LoVo (cell line): ENCODE measurements around the gene CNPY2.
"Not testable (repeated sequence)": the region's sequence is repeated elsewhere in the genome, so short reads cannot be mapped to it uniquely, and the experiment has no call there.

Experiments
- DNase-seq: peaks from one replicate; pipeline ENCODE4 v3.0.0-alpha.2; 2016; ENCODE audit warnings: low spot score

CNPY2 gene

DNA sequence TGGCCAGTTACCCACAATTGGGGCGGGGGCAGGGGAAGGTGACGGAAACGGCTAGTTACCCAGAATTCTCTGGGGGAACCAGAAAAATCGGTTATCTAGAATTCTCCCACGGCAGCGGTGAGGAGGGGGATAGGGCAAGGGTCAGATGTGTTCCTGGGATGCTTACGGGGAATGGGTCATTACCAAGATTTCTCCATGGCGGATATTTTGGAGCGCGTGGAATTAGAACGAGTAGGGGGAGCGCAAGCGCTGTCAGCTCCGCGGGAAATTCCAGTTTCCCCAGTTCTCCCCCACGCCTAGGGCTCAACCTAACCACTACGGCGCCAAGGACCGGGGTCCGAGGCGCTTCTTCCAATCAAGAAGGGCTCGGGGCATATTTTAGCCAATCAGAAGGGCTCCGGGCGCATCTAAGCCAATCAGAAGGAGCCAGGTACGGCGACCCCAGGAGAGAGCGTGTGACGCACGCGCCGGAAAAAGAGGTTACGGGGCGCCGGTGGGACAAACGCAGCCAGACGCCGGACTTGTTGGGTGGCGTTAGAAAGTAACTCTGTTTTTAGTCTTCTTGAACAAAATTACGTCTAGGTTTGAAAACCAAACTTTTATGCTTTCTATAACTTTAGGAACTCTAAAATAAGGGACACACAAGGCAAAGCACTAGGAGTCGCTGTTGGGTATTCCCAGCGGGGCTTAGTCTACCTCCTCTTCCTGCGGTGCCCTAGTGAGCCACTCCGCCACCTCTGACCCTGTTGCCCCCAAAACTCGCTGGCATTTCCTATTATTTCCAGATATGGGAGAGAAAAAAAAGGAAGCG is 18.1 kb upstream of the CNPY2 start, which contains the start of gene PAN2:
Gene PAN2, minus strand, starts transcription at position 322 of the 811 bp plus-strand sequence. CDS start 906 bp downstream, outside the sequence.
- peak; percentile 100 for DNase-seq

DNA sequence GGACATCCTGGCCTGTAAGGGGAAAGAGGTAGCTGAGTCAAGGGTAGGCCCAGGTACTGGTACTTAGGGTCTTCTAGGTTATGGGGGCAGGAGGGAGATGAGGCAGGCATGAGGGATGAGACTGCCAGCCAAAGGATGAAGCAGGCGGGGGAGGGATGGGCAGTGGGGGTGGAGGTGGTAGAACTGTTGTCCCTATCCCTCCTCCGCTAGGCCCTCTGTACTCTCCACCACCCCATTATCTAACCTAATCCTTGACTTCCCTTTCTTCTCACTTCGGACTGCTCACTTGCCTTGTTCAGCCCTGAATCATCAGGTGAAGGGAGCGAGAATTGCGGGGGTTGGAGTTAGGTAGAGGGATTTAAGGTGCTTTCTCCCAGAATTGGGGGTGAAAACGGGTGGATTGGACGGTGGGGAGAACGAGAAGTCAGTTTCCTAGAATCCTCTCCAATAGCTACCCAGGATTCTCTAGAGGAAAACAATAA is 17.4 kb upstream of the CNPY2 start:
- no peak for DNase-seq

DNA sequence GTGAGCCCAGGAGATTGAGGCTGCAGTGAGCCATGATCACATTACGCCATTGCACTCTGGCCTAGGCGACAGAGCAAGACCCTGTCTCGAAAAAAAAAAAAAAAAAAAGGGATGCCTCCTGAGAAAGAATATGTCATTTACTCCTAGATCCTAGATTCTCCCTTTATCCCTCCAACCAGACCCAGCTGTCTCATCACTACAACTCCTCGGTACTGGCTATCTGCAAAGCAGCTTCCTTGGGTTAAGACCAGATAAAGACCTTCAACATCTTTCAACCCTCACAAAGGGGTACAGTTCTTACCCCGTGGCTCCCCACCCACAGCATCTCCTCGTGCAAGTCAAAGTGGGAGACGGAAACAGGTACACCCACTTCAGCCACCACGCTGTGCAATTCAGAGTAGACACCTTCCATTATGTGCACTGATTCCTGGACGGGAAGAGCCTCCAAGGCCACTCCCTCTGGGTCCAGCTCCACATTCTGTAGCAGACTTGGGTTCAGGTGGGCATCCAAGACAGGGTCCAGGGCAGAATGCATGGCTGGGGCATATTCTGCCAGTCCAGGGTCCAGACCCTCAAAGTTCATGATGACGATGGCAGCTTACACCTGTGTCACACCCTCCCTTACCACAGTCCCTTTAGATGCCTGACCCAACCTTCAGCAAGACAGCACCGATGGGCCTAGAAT is 16.9 kb upstream of the CNPY2 start:
- no peak for DNase-seq

DNA sequence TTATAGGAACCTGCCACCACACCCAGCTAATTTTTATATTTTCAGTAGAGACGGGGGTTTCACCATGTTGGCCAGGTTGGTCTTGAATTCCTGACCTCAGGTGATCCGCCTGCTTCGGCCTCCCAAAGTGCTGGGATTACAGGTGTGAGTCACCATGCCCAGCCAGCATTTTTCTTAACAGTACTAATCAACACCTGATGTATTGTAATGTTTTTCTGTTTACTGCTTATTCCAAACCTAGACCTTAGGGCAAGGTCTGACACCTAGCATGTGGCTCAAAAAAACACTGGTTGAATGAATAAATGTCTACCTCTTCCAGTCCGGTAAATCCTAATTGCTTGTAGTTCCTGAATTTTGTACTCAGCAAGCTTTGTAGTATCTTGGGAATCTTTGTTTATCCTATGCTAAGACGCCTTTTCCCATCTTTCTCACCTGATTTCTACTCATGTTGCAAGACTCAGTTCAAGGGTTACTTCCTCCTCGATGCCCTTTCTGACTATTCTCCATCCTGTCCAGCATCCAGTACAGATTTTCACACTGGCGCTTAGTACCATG is 15.2 kb upstream of the CNPY2 start:
- DNase-seq, result no peak

DNA sequence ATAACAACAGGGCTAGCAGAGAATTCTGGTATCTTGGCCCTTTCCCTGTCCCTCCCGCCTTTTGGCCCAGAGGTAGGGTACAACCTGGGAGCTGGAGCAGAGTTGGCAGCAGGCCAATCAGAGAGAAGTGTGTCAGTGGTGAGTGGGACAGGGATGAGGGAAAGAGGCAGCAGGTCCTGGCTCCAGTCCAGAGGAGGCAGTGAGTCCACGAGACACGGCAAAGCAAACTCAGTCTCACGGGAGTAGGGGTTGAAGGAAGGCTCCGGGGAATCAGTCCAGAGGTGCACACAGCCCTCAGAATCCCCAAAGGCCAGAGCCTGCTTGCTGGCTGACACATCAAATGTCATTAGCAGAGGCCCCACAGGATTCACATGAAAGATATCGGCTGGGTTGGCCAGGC is 10.7 kb upstream of the CNPY2 start:
- DNase-seq, result no peak

DNA sequence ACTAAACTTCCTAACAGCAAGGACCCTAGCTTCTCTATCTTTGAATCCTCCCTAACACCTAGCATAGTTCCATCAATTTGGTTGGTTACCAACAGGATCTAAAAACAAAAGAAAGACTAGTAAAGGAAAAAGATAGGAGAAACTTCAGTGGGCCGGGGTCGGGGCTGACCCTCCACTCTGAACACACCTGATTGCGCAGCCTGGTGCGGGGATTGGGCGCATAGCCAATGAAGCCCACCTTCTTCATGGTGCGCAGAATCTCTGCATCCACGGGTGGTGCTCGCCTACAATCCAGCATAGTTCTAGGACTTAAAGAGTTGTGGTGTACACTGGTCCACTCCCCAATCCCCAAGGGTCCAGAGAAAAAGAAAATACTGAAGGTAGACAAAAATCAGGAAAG is 10.3 kb upstream of the CNPY2 start:
- no peak for DNase-seq

DNA sequence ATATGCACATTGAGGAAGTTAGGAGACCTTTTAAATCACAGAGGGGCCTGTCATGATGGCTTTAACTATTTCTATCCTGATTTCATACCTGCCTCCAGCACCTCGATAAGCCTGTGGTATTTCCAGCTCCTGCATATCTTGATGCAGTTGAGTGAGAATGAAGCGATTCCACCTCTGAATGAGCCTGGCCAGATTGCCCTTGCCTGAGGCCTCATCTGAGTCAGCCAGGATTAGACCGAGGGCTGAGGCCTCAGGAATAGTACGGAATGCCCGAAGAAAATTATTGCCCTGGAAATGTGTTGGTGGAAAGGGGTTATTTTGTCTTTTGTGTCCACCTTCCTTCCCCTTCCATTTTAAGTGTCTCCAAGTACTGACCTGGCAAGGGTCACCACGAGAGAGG is 8.4 kb upstream of the CNPY2 start:
- DNase-seq, result no peak

DNA sequence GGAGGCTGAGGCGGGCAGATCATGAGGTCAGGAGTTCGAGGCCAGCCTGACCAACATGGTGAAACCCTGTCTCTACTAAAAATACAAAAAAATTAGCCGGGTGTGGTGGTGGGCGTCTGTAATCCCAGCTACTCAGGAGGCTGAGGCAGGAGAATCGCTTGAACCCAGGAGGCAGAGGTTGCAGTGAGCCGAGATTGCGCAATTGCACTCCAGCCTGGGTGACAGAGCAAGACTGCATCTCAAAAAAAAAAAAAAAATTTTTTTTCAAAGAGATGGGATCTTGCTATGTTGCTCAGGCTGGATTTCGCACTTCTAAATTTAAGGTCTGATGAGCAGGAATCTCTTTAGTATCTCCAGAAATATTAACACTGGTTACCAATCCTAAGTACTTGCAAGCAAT is 5.8 kb upstream of the CNPY2 start:
- not testable (repeated sequence) for DNase-seq

DNA sequence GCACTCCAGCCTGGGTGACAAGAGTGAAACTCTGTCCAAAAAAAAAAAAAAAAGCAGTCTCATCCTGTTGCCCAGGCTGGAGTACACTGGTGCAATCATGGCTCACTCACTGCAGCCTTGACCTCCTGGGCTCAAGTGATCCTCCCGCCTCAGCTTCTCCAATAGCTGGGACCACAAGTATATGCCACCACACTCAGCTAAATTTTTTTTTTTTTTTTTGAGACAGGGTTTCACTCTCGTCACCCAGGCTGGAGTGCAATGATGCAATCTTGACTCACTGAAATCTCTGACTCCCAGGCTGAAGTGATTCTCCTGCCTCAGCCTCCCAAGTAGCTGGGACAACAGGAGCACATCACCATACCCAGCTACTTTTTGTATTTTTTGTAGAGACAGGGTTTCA is 5.2 kb upstream of the CNPY2 start:
- no peak for DNase-seq

DNA sequence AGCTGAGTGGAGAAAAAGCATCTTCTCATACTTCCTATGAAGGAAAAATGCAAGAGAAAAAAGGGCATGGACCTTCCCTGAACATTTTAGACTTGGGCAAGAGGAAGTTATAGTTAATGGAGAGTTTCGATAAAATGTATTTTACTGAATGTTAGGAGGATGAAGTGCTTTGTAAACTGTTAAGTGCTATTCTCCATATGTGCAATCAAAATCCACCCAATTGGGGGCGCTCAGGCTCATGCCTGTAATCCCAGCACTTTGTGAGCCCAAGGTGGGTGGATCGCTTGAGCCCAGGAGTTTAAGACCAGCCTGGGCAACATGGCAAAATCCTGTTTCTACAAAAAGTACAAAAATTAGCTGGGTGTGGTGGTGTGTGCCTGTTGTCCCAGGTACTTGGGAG is 1.9 kb upstream of the CNPY2 start:
- no peak for DNase-seq

DNA sequence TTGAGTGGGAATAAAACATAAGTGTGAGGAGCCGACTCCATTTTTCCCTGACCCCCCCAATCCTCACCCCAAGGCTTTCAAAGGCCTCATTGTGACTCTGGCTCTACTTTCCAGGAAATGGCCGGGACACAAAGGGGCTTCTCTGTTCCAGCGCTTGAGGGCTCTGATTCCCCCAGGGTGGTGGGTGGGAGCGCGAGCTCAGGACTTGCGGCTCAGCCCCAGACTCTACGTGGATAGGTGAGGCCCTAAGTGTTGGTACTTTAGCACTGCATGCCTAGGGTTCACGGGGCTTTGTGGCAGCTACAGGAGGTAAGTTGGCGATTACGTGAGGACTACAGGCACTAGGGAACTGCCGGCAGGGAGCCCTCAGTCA is 553 bp downstream of the CNPY2 start:
- no peak for DNase-seq

DNA sequence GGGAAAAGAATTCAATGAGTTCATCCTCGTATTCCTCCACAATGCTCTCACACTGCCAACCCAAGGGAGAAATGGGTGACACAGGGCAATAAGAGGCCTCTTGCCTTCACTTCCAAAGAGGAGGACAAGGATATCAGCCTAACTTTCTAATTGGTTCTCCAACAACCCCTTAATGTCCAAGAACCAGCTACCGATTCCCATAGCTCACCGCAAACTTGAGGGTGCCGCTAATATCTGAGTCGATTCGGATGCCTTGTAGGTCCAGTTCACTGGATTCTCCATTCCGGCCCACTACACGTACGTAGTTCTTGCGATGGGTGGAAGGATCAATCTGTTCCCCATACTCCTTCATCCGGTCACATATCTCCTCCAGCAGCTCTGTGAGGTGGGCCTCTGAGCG is 4.8 kb downstream of the CNPY2 start:
- DNase-seq, result no peak

DNA sequence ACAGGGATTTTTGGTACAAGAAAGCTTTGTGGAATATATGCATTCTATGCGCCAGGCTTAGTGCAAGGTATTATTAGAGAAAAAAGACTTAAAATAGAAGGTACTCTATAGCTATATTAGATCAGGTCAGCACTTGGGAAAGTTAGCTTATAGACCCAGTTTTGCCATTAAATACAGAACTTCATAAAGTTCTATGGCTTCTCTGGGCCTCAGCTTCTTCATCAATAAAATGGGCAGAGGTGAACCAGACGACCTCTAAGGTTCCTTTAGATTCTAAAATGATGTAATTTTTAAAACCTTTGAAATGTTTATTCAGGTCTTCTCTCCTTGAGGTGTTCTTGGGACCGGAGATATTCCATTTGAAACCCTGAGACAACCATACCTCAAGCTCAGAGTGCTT is 7.1 kb downstream of the CNPY2 start:
- no peak for DNase-seq

DNA sequence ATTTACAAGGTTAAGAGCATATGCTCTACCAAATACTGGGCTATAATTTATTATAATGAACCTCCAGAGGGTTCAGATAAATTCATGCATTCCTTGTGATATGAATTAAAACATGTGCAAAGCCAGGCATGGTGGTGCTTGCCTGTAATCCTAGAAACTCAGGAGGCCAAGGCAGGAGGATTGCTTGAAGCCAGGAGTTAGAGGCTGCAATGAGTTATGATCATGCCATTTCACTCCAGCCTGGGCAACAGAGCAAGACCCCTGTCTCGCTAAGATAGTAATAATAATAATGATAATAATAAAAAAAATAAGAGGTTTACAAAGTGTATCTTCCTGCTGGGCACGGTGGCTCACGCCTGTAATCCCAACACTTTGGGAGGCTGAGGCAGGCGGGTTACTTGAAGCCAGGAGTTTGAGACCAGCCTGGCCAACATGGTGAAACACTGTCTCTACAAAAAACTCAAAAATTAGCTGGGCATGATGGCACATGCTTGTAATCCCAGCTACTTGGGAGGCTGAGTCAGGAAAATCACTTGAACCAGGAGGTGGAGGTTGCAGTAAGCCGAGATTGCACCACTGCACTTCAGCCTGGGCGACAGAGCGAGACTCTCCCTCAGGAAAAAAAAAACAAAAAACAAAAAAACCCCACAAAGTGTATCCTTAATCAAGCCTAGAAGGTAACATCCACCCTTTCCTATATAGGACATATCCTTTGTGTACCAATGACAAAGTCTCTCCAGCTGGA is 8.4 kb downstream of the CNPY2 start:
- DNase-seq, result no peak

DNA sequence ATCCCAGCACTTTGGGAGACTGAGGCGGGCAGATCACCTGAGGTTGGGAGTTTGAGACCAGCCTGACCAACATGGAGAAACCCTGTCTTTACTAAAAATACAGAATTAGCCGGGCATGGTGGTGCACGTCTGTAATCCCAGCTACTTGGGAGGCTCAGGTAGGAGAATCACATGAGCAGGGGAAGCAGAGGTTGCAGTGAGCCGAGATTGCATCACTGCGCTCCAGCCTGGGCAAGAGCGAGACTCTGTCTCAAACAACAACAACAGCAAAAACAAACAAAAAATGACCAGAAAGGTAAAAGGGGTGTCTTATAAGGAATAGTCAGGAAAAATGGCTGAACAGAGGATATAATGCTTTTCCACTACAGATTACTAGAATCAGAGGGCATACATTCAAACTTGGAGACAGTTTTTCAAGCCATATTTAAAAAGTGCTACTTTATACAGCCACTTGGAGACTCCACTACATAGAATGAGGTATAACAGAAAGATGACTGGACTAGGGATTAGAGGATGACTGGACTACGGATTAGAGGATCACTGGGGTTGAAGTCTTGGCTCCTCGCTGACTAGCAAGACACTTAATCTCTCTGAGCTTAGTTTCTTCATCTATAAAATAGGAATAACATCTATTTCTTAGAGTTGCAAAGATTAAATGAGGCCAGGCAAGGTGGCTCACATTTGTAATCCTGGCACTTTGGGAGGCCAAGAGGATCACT is 10.8 kb downstream of the CNPY2 start:
- no peak for DNase-seq

DNA sequence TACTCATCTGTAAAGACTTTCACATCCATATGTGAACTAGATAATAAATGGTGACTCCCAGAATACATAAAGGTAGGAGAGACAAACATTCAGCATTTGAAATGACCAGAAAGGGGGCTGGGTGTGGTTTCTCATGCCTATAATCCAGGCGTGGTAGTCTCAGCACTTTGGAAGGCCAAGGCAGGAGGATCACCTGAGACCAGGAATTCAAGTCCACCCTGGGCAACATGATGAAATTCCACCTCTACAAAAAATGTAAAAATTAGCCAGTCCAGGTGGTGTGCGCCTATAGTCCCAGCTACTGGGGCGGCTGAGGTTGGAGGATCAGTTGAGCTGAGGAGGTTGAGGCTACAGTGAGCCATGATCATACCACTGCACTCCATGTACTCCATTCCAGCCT is 11.5 kb downstream of the CNPY2 start:
- no peak for DNase-seq

DNA sequence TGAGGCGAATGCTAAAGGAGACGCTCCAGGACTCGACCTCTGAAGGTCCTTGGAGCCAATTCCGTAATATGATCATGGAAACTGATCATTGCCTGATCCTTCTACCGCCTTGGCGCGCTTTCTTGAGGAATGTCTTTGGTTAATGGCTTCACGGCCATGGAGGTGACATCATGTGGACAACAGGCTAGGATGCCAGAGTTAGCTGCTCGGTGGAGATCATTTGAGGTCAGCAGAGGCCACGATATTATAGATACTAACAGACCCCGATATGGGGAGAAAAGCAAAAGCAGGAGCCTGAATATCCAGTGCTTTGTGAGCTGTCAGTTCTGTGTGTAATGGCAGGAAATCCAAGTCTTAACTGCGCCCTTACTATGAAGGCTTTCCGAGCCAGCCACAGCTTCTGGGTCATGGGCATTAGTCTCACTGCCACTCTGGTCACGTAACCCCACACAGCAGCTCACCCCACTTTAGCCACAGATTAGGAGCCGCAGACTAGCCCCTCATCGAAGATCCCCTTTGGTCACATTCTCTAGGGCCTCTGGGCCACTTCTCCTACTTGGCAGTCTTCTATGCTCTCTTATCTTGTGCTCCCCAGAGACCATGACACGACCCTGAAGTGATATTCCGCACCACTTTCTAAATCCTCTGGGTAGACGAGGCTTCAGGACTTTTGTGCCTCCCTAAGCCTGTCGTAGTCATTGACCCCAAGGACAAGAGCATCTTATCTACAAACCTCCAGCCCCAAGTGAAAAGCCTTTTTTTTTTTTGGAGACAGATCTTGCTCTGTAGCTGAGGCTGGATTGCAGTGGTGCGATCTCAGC is 14.9 kb downstream of the CNPY2 start:
- no peak for DNase-seq

DNA sequence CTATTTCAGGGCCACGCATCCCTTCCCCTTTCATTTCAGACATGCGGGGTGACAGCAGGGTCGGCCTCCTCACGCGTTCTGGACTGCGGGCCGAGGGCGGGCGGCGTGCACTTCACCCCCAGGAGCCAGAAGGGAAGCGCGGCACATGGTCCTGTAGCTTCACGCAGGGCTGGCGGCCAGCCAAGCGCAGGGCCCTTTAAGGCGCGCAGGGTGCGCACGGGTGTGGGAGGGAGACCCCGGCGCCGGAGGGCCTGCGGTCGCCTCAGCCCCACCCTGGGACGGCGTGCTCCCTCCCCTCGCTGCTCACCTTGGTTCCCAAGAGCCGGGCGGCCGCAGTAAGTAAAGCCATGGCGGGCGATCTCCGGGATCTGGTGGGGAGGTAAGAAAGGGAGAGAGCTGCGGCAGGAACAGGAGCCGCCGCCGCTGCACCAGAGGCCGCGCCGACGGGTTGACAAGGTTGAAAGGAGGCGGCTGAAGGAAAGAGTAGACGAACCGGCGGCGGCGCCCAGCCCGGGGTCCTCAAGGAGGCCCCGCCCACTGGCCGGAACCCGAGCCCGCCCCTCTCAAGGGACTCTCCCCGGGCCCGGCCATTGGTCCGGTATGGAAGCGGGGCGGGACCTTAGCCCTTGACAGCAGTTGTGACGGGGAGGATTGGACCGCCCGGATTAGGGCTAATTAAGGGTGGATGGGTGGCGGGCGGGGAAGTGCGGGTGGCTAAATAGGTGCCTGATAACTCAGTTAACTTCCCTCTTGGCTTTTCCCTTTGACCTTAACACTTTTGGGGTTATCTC is 15.7 kb downstream of the CNPY2 start, which contains the start of gene CS:
Gene CS, minus strand, starts transcription at position 478 of the 791 bp plus-strand sequence. Its CDS starts 129 bp downstream, at position 349.
- peak; percentile 100 for DNase-seq

DNA sequence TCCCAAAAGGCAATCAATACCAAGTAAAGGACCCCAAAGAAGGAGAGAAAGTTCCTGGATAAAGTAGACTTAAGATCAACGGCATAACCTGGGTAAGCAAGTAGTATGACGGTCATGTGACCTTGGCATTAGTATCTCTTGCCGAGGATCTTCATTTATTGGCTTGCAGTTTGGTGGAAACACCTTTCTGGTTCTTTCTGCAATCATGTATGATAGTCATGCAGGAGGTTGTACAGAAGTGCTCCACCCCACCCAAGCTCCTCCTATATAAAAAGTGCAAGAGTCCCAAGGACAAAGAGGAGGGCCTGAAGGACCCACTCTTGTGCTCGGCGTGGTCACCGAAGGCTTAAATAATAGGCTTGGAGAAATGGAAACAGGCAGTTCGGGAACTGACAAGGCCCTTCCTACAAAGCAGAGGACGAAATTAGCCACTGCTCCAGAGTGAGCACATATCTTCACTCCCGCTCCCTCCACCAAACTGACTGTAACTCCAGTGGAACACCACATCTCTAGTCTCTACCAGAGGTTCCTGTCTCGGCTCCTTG is 16.4 kb downstream of the CNPY2 start:
- DNase-seq, result peak; percentile 50

DNA sequence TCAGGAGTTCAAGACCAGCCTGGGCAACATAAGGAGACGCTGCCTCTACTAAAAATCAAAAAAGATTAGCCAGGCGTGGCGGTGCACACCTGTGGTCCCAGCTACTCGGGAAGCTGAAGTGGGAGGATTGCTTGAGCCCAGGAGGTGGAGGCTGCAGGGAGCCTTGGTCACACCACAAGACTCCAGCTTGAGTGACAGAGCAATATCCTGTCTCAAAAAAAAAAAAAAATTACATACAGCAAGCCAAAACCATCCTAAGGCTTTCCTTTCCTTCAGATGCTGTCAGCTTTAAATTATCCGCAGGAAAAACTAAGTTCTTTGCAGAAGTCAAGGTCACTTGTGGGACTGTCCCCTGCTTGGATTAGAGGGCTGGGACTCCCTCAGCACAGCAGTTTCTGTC is 17.0 kb downstream of the CNPY2 start:
- no peak for DNase-seq
